HEK293T (cell line): Measurements from ENCODE around the gene RNF10.

Experiments
- BHLHE40 ChIP-seq: fragments of 450-650 bp; IDR thresholded peaks from 2 replicates; pipeline ENCODE4 v1.6.1; 2016; ENCODE audit warnings: mild to moderate bottlenecking, moderate library complexity, borderline replicate concordance
- CTBP1 ChIP-seq: fragments of 450-650 bp; IDR thresholded peaks from 2 replicates; pipeline ENCODE4 v1.6.1; 2016; ENCODE audit warnings: borderline replicate concordance
- ELF4 ChIP-seq: fragments of 450-650 bp; IDR thresholded peaks from 2 replicates; pipeline ENCODE4 v1.6.1; 2017; ENCODE audit warnings: antibody characterized with exemption
- FOXA1 ChIP-seq: fragments of 450-650 bp; IDR thresholded peaks from 2 replicates; pipeline ENCODE4 v1.6.1; 2016; ENCODE audit warnings: mild to moderate bottlenecking
- FOXM1 ChIP-seq: fragments of 450-650 bp; IDR thresholded peaks from 2 replicates; pipeline ENCODE4 v1.6.1; 2017; ENCODE audit warnings: mild to moderate bottlenecking, borderline replicate concordance
- L3MBTL2 ChIP-seq: fragments of 450-650 bp; conservative IDR thresholded peaks from 2 replicates; pipeline ENCODE4 v1.6.1; 2016; ENCODE audit warnings: mild to moderate bottlenecking
- LEF1 ChIP-seq: fragments of 450-650 bp; IDR thresholded peaks from 2 replicates; pipeline ENCODE4 v1.6.1; 2017; ENCODE audit warnings: mild to moderate bottlenecking, borderline replicate concordance
- NFRKB ChIP-seq: fragments of 450-650 bp; IDR thresholded peaks from 2 replicates; pipeline ENCODE4 v1.6.1; 2016; ENCODE audit warnings: mild to moderate bottlenecking, moderate library complexity
- SP1 ChIP-seq: fragments of 450-650 bp; IDR thresholded peaks from 2 replicates; pipeline ENCODE4 v1.6.1; 2017
- SUZ12 ChIP-seq: fragments of 450-650 bp; IDR thresholded peaks from 2 replicates; pipeline ENCODE4 v1.6.1; 2016; ENCODE audit warnings: mild to moderate bottlenecking
- TARDBP ChIP-seq: fragments of 450-650 bp; IDR thresholded peaks from 2 replicates; pipeline ENCODE4 v1.6.1; 2016
- TF ChIP-seq, protein P1 (sequence below): fragments of 450-650 bp; IDR thresholded peaks from 2 replicates; pipeline ENCODE4 v1.6.1; 2016

GRCh38 chr12:120596901-120597300, 62.7 kb downstream of the RNF10 start:
- TF ChIP-seq TARDBP (no peak), SP1 (no peak), L3MBTL2 (no peak), BHLHE40 (no peak), FOXM1 (no peak), ELF4 (no peak), SUZ12 (no peak), FOXA1 (no peak), NFRKB (no peak), LEF1 (no peak), CTBP1 (no peak)
- TF ChIP-seq, protein P1, sequence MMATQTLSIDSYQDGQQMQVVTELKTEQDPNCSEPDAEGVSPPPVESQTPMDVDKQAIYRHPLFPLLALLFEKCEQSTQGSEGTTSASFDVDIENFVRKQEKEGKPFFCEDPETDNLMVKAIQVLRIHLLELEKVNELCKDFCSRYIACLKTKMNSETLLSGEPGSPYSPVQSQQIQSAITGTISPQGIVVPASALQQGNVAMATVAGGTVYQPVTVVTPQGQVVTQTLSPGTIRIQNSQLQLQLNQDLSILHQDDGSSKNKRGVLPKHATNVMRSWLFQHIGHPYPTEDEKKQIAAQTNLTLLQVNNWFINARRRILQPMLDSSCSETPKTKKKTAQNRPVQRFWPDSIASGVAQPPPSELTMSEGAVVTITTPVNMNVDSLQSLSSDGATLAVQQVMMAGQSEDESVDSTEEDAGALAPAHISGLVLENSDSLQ: no peak
